Prostate gland (tissue), 2 donors: ENCODE data around the gene DHRS12.

Source experiments
- POLR2A ChIP-seq: fragments of 450-650 bp; IDR thresholded peaks from one replicate; pipeline ENCODE4 v1.6.1; 2016; ENCODE audit warnings: antibody characterized with exemption, mild to moderate bottlenecking
- POLR2AphosphoS5 ChIP-seq: sonication (generic); formaldehyde crosslinking; IDR thresholded peaks from one replicate; pipeline ENCODE4 v1.6.1; 2017; ENCODE audit warnings: antibody characterized with exemption
- TF ChIP-seq, protein P1 (sequence below), 4 experiments: fragments of 200-600 bp in 2 of 4; fragments of 450-650 bp in 2 of 4; sonication (generic) in 2 of 4; IDR thresholded peaks; 1 replicate in 3 of 4; 2 replicates in 1 of 4; pipeline ENCODE4 v1.5.1; 2016 to 2019; ENCODE audit warnings: antibody characterized with exemption in 4 of 4, mild to moderate bottlenecking in 2 of 4, moderate library complexity in 2 of 4

GRCh38 chr13:51733374-51734298 is 70.3 kb downstream of the DHRS12 start:
- TF ChIP-seq POLR2A (no peak), POLR2AphosphoS5 (no peak)
- TF ChIP-seq, protein P1, sequence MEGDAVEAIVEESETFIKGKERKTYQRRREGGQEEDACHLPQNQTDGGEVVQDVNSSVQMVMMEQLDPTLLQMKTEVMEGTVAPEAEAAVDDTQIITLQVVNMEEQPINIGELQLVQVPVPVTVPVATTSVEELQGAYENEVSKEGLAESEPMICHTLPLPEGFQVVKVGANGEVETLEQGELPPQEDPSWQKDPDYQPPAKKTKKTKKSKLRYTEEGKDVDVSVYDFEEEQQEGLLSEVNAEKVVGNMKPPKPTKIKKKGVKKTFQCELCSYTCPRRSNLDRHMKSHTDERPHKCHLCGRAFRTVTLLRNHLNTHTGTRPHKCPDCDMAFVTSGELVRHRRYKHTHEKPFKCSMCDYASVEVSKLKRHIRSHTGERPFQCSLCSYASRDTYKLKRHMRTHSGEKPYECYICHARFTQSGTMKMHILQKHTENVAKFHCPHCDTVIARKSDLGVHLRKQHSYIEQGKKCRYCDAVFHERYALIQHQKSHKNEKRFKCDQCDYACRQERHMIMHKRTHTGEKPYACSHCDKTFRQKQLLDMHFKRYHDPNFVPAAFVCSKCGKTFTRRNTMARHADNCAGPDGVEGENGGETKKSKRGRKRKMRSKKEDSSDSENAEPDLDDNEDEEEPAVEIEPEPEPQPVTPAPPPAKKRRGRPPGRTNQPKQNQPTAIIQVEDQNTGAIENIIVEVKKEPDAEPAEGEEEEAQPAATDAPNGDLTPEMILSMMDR (IDR thresholded peaks at IDR 0.05), result no peak
